Duodenal mucosa (tissue), 2 donors: ENCODE measurements around the gene UNC5A.

Source experiments
- H3K27ac ChIP-seq: one replicate; pipeline ENCODE4 v1.7.0; 2013; ENCODE audit warnings: low read depth, low read length
- H3K27me3 ChIP-seq, 2 donors: one replicate each; pipeline ENCODE4 v1.7.0; 2013; ENCODE audit warnings: low read length in 2 of 2, control low read depth in 1 of 2; ENCODE audit not compliant: insufficient read depth in 2 of 2, control insufficient read depth in 1 of 2
- H3K36me3 ChIP-seq, 2 donors: one replicate each; pipeline ENCODE4 v1.7.0; 2013; ENCODE audit warnings: low read length in 2 of 2, control low read depth in 1 of 2; ENCODE audit not compliant: insufficient read depth in 2 of 2, control insufficient read depth in 1 of 2
- H3K4me1 ChIP-seq, 2 donors: one replicate each; pipeline ENCODE4 v1.7.0; 2013; ENCODE audit warnings: low read length in 2 of 2, control low read depth in 1 of 2; ENCODE audit not compliant: insufficient read depth in 2 of 2, control insufficient read depth in 1 of 2
- H3K4me3 ChIP-seq, 2 donors: one replicate each; pipeline ENCODE4 v1.7.0; 2013; ENCODE audit warnings: low read length in 2 of 2, low read depth in 1 of 2
- H3K9ac ChIP-seq, 2 donors: one replicate each; pipeline ENCODE4 v1.7.0; 2013; ENCODE audit warnings: low read length in 2 of 2, low read depth in 1 of 2
- H3K9me3 ChIP-seq, 2 donors: one replicate each; pipeline ENCODE4 v1.7.0; 2013; ENCODE audit warnings: low read length in 2 of 2, control low read depth in 1 of 2; ENCODE audit not compliant: control insufficient read depth in 1 of 2

Gene UNC5A

DNA sequence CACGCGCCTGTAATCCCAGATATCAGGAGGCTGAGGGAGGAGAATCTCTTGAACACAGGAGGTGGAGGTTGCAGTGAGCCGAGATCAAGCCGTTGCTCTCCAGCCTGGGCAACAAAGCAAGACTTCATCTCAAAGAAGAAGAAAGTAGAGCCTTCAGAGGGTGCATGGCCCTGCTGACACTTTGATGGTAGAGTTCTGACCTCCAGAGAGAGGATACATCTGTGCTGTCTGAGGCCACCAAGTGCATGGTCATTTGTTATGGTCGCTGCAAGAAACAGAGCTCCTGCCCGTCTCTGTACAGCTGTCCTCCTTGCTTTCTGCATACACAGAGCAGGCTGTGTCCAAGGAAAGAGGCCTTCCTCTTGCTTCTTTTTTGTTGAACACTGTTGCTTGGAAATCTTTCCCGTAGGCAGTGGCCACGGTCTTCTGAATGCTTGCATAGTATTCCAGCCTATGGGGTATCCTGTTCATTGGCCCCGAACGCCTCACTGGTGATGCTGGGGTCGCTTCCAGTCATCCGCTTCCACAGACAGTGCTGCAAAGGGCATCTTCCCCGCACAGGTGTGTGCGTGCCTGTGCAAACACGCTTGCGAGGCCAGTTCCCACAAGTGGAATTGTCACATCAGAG is 36.8 kb upstream of the UNC5A start:
- Histone ChIP-seq H3K27me3 (peaks cover 0 to 4% of the 10 kb centered on the region in 2 donors), H3K27ac (no peak overlapping the region), H3K36me3 (no peaks in the 10 kb centered on the region), H3K4me3 (no peak overlapping the region), H3K9ac (no peak overlapping the region), H3K4me1 (no peaks in the 10 kb centered on the region), H3K9me3 (no peaks in the 10 kb centered on the region)

DNA sequence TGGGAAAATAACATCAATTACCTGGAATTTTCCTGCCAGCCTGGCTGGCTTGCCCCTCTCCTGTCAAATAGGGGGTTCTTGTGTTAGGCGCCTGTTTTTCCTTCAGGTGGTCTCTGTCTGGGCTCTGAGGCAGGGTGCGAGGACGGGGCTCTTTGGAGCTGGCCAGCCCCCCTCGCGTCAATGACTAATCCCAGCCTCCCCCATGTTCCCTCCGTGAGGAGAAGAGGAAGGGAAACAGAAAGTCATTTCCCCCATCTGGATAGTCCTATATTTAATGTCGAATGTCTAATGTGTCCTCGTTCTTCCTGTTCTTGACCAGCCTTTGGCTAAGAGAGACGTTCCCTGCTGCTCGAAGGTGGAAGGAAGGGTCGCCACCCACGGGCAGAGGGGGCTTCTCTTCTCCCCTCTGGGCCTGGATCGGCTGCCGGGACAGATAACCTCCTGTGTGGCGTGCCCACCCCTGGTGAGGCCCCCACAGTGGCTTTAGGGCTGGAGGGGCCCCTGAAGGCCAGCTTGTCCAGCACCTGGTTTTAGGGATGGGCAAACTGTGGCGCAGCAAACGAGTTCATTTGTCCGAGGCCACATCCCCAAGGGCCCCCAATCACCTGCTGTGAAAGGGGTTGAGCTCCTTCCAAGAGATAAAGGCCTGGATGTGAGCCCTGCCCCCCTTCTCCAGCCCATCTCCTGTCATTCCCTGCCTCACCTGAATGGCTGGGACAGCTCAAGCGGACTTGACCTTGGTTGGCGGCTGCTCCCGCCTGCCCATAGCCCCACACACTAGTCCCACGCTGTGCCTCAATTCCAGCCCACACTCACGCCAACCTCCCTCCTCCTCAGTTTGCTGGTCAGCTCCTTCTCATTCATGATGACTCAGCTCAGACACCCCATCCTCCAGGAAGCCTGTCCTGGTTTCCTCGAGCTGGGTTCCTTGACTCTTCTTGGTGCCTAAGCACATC is 35.9 kb upstream of the UNC5A start:
- H3K4me1 ChIP-seq = no peaks in the 10 kb centered on the region
- no peak overlapping the region for H3K4me3 ChIP-seq
- H3K9me3 ChIP-seq = no peaks in the 10 kb centered on the region
- no peaks in the 10 kb centered on the region for H3K36me3 ChIP-seq
- no peak overlapping the region for H3K27ac ChIP-seq
- peaks cover under 1 to 8% of the 10 kb centered on the region in 2 donors for H3K27me3 ChIP-seq
- H3K9ac ChIP-seq = no peak overlapping the region

GRCh38 chr5:176775409-176775808 is 35.0 kb upstream of the UNC5A start:
- Histone ChIP-seq H3K36me3 (no peaks in the 10 kb centered on the region), H3K9ac (no peak overlapping the region), H3K27ac (no peak overlapping the region), H3K4me1 (no peaks in the 10 kb centered on the region), H3K4me3 (no peak overlapping the region), H3K27me3 (peaks cover 5 to 8% of the 10 kb centered on the region in 2 donors), H3K9me3 (no peaks in the 10 kb centered on the region)

DNA sequence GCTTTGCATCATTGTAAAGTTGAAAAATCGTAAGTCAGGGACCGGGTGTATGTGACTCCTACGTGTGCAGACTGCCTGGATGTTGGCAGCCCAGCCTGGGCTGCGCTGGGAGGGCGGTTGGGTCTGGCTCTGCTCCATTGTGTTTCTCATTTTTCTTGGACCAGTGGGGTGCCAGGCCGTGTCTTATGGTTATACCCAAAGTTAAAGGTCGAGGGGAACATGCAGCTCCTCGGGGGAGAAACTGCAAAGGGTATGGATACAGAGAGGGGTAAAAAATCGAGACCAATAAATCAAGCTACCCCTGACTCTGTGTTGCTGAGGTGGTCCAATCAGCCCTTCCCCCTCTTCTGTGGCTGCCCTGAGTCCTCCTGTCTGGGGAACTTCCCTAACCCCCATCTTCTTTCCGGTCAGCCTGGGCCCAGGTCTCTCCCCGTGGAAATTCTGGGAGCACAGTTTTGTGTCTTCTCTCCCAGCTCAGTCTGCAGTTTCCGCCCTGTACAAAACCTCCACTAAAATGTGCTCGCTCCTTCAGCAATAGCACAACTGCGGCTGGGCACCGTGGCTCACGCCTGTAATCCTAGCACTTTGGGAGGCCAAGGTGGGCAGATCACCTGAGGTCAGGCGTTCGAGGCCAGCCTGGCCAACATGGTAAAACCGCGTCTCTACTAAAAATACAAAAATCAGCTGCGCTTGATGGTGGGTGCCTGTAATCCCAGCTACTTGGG is 34.1 kb upstream of the UNC5A start:
- H3K36me3 ChIP-seq = no peaks in the 10 kb centered on the region
- H3K4me1 ChIP-seq = no peaks in the 10 kb centered on the region
- no peak overlapping the region for H3K9ac ChIP-seq
- H3K27me3 ChIP-seq = peaks cover 8% of the 10 kb centered on the region in 2 donors
- no peak overlapping the region for H3K4me3 ChIP-seq
- no peaks in the 10 kb centered on the region for H3K9me3 ChIP-seq
- no peak overlapping the region for H3K27ac ChIP-seq

GRCh38 chr5:176776916-176777315 is 33.4 kb upstream of the UNC5A start:
- Histone ChIP-seq H3K9me3 (no peaks in the 10 kb centered on the region), H3K36me3 (no peaks in the 10 kb centered on the region), H3K4me3 (no peak overlapping the region), H3K9ac (no peak overlapping the region), H3K4me1 (no peaks in the 10 kb centered on the region), H3K27ac (no peak overlapping the region), H3K27me3 (peaks cover 8% of the 10 kb centered on the region in 2 donors)

GRCh38 chr5:176778921-176779465 is 31.4 kb upstream of the UNC5A start:
- Histone ChIP-seq H3K4me3 (no peak overlapping the region), H3K9ac (no peak overlapping the region), H3K4me1 (no peaks in the 10 kb centered on the region), H3K36me3 (no peaks in the 10 kb centered on the region), H3K27ac (no peak overlapping the region), H3K9me3 (no peaks in the 10 kb centered on the region), H3K27me3 (peaks cover 8% of the 10 kb centered on the region in 2 donors)

DNA sequence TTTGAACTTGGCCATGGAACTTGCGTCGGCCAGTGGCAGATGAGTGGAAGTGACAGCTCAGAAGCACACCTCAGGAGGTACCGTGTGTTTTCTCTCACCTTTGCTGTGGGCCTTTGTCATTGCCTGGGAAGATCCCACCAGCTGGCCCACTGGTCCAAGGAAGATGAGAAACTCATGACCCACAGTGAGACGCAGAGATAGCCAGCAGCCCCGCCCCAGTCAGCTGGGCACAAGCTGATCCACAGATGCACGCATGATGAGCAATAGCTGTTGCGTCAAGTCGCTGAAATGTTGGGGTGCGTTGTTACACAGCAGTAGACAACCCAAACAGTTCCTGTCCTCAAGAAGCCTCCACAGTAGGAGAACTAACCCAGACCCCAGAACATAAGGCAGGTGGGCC is 30.8 kb upstream of the UNC5A start:
- no peaks in the 10 kb centered on the region for H3K9me3 ChIP-seq
- H3K4me3 ChIP-seq = no peak overlapping the region
- no peaks in the 10 kb centered on the region for H3K36me3 ChIP-seq
- H3K27me3 ChIP-seq = peaks cover 8 to 9% of the 10 kb centered on the region in 2 donors
- H3K9ac ChIP-seq = no peak overlapping the region
- no peaks in the 10 kb centered on the region for H3K4me1 ChIP-seq
- no peak overlapping the region for H3K27ac ChIP-seq

DNA sequence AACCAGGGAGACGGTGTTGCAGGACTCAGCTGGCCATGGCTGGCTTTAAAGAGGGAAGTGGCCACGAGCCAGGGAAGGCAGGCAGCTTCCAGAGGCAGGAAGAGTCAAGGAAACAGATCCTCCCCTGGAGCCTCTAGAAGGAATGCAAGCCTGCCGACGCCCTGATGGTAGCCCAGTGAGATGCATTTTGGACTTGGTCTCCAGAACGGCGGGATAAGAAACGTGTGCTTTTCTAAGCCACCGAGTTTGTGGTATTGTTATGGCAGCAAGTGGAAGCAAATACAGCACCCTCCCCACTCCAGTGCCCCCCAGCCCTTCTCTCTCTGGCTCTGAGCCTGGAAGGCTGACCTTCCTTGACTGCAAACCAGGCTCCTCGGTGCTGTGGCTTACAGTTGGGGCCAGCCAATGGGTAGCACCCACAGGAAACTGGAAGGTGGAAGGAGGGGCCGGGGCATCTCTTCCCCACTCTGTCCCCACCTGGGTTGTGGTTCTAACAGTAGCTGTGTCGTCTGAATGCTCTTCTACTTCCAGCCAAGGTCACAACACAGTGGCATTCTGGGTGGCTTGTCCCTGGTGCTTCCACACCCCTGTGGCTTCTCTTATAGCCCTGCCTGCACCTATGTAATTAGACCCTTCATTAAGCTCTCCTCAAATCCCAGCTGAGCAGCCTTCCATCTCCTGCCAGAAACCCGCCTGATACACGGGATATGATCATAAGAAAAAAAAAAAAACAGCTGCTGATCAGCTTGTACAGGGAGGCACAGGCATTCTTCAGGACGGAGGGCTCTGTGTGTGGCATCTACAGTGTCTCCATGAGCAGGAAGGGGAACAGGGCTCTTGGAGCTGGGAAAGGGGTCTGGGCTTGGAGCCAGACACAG is 29.9 kb upstream of the UNC5A start:
- Histone ChIP-seq H3K4me1 (no peaks in the 10 kb centered on the region), H3K9me3 (no peaks in the 10 kb centered on the region), H3K27me3 (peaks cover 8 to 18% of the 10 kb centered on the region in 2 donors), H3K36me3 (no peaks in the 10 kb centered on the region), H3K9ac (no peak overlapping the region), H3K27ac (no peak overlapping the region), H3K4me3 (no peak overlapping the region)

DNA sequence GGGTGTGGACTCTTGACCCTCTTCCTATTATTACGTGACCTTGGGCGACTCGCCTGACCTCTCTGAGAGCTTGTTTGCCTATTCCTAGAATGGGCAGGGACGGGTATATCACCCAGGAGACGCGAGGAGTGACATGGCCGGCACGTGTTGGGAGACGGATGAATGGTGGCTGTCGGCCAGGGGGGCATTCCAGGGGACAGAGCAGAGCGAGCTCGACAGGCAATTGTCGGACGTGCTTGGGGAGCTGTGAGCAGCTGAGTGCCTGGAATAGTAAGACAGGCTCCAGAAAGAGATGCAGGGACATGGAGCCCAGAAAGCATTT is 29.3 kb upstream of the UNC5A start:
- Histone ChIP-seq H3K4me1 (no peaks in the 10 kb centered on the region), H3K27me3 (peaks cover 12 to 18% of the 10 kb centered on the region in 2 donors), H3K4me3 (no peak overlapping the region), H3K9ac (no peak overlapping the region), H3K36me3 (no peaks in the 10 kb centered on the region), H3K9me3 (no peaks in the 10 kb centered on the region), H3K27ac (no peak overlapping the region)
